Stimulated activated memory B cell treated with anti-CD40 and anti-IgM and Interleukin-4, amounts not matched to agents 10 μg/mL and 1 μg/mL and 100 μg/mL, for 72 hours (primary cell): Measurements from ENCODE around the gene CTRL.

Experiments
- ATAC-seq: fragments of 150-1000 bp; cut with Tn5 transposase; 2 replicates; pipeline ENCODE4 v1.10.0; 2021
- H3K27ac Mint-ChIP-seq: one replicate; pipeline ENCODE4 v1.8.0; 2022; ENCODE audit warnings: mild to moderate bottlenecking, mixed read lengths
- H3K27me3 Mint-ChIP-seq: one replicate; pipeline ENCODE4 v1.8.0; 2022; ENCODE audit warnings: mixed read lengths
- H3K36me3 Mint-ChIP-seq: one replicate; pipeline ENCODE4 v1.8.0; 2022; ENCODE audit warnings: mixed read lengths
- H3K4me1 Mint-ChIP-seq: one replicate; pipeline ENCODE4 v1.8.0; 2022; ENCODE audit warnings: mixed read lengths
- H3K4me3 Mint-ChIP-seq: one replicate; pipeline ENCODE4 v1.8.0; 2022; ENCODE audit warnings: mild to moderate bottlenecking, moderate library complexity, mixed read lengths
- H3K9me3 Mint-ChIP-seq: one replicate; pipeline ENCODE4 v1.8.0; 2022; ENCODE audit warnings: mixed read lengths

CTRL gene

DNA sequence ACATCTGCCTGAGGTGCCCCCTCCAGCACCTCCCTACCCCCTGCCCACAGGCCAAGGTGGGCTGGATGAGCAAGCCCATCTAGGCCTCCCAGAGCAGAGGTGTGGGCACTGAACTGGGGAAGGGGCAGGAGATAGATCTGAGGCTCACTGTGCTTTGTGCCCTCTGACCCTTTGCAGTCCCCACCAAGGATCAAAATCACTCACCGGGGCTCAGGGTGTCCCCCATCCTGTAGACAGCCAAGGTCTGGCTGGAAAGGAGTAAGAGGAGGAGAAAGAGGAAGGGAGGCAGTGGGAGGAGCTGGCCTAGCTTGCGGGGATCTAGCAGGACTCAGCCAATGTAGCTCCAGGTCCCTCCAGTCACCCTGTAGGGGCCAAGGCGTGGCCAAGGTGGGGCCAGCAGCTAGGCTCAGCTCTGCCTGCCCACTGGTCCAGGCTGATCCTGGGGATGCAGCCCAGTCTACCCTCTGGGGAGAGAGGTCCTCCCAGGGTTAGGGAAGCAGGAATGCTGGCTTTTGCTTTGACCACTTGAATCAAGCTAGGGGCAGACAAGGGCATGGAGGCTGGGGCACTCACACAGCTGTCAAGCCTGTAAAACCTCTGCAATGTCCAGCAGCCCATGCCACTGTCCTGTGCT lies 35.0 kb upstream of the CTRL start:
- Mint-ChIP-seq H3K27ac (peak overlapping the region; percentile 84), H3K4me1 (peaks cover 53% of the 10 kb centered on the region), H3K4me3 (peak overlapping the region; percentile 98), H3K9me3 (no peaks in the 10 kb centered on the region), H3K27me3 (no peaks in the 10 kb centered on the region), H3K36me3 (peaks cover 15% of the 10 kb centered on the region)
- no peak for ATAC-seq

DNA sequence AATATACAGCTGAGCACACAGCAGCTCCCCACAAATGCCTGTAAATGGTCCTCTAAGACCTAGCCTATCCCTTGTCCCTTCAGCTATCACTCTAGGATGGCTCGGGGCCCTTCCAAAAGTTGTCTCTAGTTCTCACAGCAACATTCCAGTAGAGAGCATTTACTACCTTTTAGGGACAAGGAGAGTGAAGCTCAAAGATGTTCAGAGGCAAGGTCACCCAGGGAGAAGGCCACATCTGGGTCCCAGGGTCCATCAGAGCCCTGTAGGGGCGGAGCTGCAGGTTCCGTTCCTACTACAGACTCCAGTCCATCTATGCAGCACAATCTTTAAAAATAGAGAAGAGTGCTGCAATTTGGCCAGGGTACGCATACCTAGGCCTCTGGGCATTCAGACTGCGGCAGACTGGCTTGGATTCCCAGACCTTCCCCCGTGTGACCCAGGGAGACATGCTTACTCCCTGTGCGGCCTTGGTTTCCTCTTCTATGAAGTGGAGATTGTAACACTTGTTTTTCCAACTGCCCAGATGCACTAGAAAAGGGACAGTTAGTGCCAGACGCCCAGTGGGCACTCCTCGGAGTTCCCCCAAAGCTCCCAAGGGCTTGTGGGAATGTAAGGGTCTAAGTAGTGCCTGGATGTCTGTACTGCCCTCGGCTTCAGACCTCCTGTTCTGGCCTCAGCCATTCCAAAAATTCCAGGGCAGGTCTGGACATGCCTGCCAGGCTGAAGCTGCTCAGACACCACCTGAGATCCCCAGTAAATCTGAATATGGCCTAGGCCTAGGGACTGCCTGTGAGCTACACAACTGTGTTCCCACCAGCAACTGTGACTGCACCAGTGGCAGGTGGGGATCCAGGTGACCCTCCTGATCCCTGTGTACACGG lies 34.2 kb upstream of the CTRL start:
- Mint-ChIP-seq H3K4me3 (no peak overlapping the region), H3K27ac (no peak overlapping the region), H3K9me3 (no peaks in the 10 kb centered on the region), H3K27me3 (no peaks in the 10 kb centered on the region), H3K4me1 (peaks cover 53% of the 10 kb centered on the region), H3K36me3 (peaks cover 23% of the 10 kb centered on the region)
- ATAC-seq: no peak

DNA sequence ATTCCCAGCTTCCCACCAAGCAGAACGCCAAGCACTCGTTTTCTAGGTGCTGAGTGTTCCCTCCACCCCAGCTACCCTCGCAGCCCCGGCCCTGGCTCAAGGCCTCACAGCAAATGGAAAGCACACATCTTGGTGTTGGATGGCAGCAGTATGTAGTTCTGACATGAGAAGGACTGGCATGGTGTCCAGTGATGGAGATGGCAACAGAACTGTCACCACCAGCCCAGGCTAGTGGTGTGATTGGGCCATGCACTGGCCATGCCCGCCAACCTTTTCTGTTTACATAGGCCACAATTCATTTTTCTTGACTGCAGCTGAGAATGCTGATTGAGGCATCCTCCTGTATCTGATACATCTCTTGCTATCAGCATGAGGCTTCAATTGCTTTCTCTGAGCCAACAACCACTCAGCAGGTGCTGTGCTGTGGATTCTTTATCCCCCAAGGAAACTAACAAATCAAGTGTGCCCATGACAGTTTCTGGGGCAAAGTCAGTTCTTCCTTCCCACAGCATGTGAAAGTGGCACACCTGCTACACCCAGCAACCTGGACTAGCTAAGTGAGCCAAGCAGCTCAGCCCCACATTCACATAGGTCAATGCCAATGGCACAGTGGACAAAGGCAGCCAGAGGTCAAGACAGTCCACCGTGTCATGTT lies 32.9 kb upstream of the CTRL start:
- Mint-ChIP-seq H3K27me3 (no peaks in the 10 kb centered on the region), H3K27ac (no peak overlapping the region), H3K36me3 (peaks cover 36% of the 10 kb centered on the region)

DNA sequence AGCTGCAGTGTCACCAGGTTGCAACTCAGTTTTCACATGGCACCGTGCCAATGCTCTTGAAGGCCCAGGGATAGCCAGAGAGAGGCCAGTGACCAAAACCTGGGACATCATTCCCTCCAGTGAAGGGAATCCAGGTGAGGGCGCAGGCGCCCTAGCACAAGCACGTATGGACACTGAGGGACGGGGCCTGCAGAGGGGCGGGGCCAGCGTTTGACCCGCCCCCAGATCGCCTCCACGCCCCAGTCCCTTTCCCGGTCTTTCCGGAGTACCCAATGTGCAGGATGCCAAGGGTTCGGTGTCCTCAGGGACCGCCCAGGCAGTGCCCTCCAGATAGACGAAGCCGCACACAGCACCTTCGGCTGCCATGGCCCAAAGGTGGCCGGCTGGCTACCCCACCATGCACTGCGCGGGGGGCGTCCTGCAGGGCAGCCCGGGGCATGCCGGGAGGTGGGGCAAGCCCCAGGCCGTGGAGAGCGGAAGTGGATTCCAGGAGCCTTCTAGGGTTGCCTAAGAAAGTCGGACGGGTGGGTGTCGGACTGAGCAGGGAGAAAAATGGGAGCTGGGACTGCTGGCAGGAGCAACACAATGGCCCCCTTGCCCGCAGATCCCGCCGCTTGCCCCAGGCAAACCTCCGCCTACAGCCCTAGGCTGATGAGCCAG lies 32.1 kb upstream of the CTRL start:
- no peak overlapping the region for H3K4me3 Mint-ChIP-seq
- no peak for ATAC-seq

More for the DNA sequence above, 32.9 kb upstream of the CTRL start:
- H3K9me3 Mint-ChIP-seq: no peaks in the 10 kb centered on the region
- H3K4me3 Mint-ChIP-seq: no peak overlapping the region
- no peak for ATAC-seq
- peaks cover 48% of the 10 kb centered on the region for H3K4me1 Mint-ChIP-seq

DNA sequence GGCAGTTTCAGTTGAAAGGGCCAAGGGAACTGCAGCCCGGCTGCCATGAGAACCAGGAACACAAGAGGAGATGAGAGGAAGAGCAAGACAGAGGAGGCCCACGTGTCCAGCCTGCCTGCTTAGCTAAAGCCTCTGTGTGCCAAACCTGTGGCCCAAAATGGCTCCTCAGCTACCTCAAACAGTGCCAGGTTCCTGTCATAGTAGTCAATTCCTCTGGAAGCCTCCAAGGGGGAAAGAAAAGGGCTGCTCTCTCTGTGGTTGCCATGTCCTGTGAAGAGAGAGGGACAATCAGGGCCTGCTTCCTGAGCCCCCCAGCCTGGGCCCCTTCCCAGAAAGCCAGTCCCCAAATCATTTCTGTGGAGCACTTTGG lies 31.6 kb upstream of the CTRL start:
- Mint-ChIP-seq H3K9me3 (no peaks in the 10 kb centered on the region), H3K27me3 (no peaks in the 10 kb centered on the region), H3K4me3 (no peak overlapping the region), H3K27ac (no peak overlapping the region), H3K4me1 (peaks cover 41% of the 10 kb centered on the region), H3K36me3 (peaks cover 37% of the 10 kb centered on the region)
- ATAC-seq: no peak

More for the DNA sequence above, 32.1 kb upstream of the CTRL start:
- Mint-ChIP-seq H3K9me3 (no peaks in the 10 kb centered on the region), H3K4me1 (peaks cover 41% of the 10 kb centered on the region), H3K27ac (no peak overlapping the region), H3K36me3 (peaks cover 37% of the 10 kb centered on the region), H3K27me3 (no peaks in the 10 kb centered on the region)

DNA sequence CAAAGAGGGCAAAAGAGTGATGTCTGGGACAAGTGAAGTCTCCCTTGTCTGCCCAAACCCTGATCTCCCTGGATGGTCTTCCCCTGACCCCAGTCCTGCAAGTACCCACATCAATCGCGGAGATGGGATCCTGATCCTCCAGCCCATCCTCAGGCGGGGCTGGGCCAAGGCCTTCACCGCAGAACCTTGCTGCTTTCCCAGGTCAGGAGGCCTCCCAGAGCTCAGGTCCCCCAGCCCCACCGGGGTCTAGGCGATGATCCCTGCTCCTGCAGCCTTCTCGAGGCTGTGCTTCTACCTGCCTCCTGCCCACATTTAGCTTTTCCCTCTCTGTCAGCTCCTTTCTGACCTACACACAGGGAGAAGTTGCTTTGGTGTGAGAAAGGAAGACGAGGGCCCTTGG lies 30.5 kb upstream of the CTRL start:
- H3K27ac Mint-ChIP-seq: no peak overlapping the region
- H3K27me3 Mint-ChIP-seq: no peaks in the 10 kb centered on the region
- ATAC-seq: no peak
- H3K4me1 Mint-ChIP-seq: peaks cover 31% of the 10 kb centered on the region
- H3K9me3 Mint-ChIP-seq: no peaks in the 10 kb centered on the region
- no peak overlapping the region for H3K4me3 Mint-ChIP-seq
- peaks cover 37% of the 10 kb centered on the region for H3K36me3 Mint-ChIP-seq

DNA sequence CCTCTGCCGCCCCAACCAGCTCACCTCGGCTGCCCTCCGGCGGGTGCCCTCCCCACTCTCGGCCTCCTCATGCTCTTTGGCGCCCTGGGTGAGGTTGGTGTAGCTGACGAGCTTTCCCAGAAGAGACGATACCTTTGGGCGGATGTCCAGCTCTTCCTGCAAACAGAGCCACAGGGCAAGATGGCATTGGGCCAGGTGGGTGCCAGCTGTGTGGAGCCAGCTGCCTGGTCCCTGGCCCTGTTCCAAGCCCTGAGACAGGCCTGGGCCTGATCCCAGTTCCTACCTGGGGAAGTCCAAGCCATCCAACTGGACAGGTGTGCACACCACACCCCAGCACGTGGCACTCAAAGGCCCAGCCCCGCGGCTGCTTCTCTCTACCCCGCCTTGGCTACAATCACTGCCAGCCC lies 29.9 kb upstream of the CTRL start:
- H3K4me1 Mint-ChIP-seq: peaks cover 25% of the 10 kb centered on the region
- no peak overlapping the region for H3K27ac Mint-ChIP-seq
- H3K4me3 Mint-ChIP-seq: no peak overlapping the region
- no peaks in the 10 kb centered on the region for H3K9me3 Mint-ChIP-seq
- no peaks in the 10 kb centered on the region for H3K27me3 Mint-ChIP-seq
- peaks cover 37% of the 10 kb centered on the region for H3K36me3 Mint-ChIP-seq
- ATAC-seq: no peak

DNA sequence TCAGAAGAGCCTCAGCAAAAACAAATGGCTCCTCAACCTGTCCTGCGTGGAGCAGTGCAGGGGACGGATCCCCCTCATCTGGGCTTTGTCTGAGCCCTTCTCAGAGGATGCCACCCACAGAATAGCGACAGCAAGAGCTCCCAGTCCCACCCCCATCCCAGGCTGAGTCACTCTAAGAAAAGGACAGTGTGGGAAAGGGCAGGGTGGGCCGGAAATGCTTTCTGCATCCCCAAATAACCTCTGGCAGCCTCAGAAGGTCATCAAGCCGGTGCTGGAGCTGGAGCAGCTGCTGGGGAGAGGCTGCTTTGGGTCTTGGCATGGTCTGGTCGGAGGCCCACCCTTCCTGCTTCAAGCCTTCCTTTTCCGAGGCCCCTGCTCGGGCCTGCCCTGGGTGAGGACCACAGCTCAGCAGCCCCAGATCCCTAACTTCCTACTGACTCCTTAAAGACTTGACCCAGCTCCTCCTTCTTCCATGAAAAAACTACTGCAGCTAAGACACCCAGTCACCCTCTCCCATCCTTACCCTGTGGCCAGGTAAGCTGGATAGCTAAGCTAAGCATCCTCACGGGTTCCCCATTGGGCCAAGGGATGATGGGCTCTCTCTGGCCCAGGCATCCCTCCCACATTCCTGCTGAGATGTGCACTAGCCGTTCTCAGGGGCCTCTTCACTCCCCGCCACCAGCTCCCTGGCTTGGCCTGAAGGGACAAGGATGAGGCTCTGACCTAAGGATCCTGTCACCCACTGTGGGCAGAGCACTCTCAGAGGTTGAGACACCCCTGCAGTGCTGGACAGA lies 28.1 kb upstream of the CTRL start:
- no peak overlapping the region for H3K27ac Mint-ChIP-seq
- ATAC-seq: no peak

DNA sequence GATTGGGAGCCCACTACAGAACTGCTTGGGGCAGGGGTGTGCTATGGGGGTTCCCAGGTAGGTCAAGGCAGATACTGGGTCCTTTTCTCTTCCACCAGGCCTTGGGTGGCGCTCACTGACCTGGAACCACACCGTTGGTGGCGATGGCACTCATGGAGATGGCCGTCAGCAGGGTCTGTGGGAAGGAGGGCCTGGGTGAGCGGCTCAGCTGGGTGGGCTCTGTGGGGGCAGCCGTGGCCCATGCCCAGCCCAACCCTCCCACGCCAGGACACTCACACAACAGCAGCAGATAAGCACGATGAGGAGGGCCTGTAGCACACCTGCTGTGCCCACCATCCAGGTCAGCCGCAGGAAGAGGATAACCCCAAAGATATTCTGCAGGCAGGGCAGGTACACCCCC lies 26.0 kb upstream of the CTRL start:
- no peak overlapping the region for H3K4me3 Mint-ChIP-seq
- no peak for ATAC-seq
- no peaks in the 10 kb centered on the region for H3K9me3 Mint-ChIP-seq
- peaks cover 2% of the 10 kb centered on the region for H3K4me1 Mint-ChIP-seq
- no peaks in the 10 kb centered on the region for H3K27me3 Mint-ChIP-seq
- H3K36me3 Mint-ChIP-seq: peaks cover 46% of the 10 kb centered on the region
- H3K27ac Mint-ChIP-seq: no peak overlapping the region

More for the DNA sequence above, 28.1 kb upstream of the CTRL start:
- Mint-ChIP-seq H3K9me3 (no peaks in the 10 kb centered on the region), H3K27me3 (no peaks in the 10 kb centered on the region), H3K36me3 (peaks cover 41% of the 10 kb centered on the region), H3K4me1 (peaks cover 7% of the 10 kb centered on the region), H3K4me3 (no peak overlapping the region)

DNA sequence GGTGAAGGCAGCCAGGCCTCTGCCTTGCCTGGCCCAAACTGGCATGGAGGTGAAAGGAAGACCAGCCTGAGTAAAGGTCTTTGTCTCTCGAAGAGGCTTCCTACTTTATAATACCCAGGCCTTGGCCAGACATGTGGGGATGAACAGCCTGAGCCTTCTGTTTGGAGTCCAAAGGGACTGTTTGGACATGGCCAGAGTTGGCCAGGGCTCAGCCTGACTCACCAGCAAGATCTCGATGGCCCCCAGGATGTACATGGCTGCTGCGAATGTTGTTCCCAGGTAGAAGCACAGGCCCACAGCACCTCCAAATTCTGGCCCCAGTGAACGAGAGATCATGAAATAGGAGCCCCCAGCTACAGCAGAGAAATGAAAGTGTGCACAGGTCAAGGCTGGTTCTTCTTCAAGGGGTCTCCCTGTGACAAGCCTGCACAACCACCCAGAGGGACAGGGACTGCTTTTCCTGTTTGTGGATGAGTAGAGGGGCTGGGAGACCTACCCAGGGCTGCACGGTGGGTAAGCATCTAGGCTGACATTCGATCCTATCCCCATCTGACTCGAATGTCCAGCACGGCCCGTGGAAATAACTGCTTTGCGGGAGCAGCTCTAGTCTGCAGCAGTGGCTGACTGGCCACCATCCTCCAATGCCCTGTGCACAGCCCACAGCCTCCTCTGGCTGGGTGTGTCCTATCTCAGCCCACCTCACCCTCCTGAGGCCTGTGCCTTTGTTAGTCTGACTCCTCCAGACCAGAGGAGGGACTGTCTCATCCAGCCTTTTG lies 22.9 kb upstream of the CTRL start:
- Mint-ChIP-seq H3K4me1 (no peaks in the 10 kb centered on the region), H3K4me3 (no peak overlapping the region), H3K9me3 (no peaks in the 10 kb centered on the region), H3K36me3 (peaks cover 34% of the 10 kb centered on the region), H3K27ac (no peak overlapping the region), H3K27me3 (no peaks in the 10 kb centered on the region)
- ATAC-seq: no peak

DNA sequence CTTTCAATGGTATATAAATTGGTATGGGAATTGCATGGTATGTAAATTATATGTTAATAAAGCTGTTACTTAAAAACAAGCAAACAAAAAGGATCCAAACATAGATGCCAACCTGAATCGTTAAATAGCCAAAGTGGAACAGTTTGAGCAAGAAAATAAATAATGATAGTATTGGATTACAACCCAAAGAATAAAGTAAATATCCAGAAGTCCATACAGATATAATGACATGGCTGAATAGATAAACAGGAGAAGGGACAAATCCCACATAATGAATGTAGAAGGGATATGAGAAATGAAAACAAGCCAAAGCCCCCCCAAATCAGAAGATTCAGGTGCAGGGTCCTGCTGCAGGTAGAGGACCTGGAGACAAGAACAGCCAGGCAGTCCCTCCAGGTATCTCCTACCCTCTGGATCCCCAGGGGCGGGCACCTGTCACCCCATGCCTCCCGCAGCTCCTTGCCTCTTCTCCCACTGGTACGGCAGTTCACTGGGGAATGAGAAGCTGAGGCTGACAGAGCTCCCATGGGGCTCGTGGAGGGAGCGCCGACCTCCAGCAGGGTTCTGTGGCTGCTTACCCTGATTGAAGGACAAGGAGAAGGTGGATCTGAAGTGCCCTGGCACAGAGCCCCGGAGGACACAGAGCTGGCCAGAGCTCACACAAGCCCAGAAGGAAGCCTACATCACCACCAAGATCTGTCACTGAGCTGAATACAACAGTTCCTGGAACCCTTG lies 22.1 kb upstream of the CTRL start:
- no peak overlapping the region for H3K4me3 Mint-ChIP-seq
- no peak overlapping the region for H3K27ac Mint-ChIP-seq
- peaks cover 33% of the 10 kb centered on the region for H3K36me3 Mint-ChIP-seq
- no peaks in the 10 kb centered on the region for H3K9me3 Mint-ChIP-seq
- H3K27me3 Mint-ChIP-seq: no peaks in the 10 kb centered on the region
- H3K4me1 Mint-ChIP-seq: no peaks in the 10 kb centered on the region
- ATAC-seq: no peak

DNA sequence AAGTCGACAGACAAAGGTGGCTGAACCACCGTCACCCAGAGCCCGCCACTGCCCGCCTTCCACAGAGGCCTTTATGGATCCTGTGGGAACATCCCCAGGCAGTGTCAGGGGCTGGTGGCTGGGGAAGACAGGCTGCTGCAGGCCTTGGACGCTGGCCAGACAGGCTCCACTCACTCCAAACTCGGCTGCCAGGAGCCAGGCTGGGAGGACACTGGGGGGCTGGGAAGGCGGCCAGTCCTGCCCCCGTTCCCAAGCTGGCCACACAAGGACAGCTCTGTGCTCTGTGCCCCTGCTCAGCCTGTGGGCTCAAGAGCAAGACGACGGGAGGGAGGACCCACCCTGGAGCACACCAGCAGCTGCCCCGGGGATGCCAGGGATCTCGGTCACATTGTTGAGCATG lies 19.8 kb upstream of the CTRL start:
- no peak for ATAC-seq
- peaks cover 35% of the 10 kb centered on the region for H3K36me3 Mint-ChIP-seq
- H3K9me3 Mint-ChIP-seq: no peaks in the 10 kb centered on the region
- no peak overlapping the region for H3K27ac Mint-ChIP-seq
- no peaks in the 10 kb centered on the region for H3K4me1 Mint-ChIP-seq
- H3K27me3 Mint-ChIP-seq: no peaks in the 10 kb centered on the region
- H3K4me3 Mint-ChIP-seq: no peak overlapping the region

DNA sequence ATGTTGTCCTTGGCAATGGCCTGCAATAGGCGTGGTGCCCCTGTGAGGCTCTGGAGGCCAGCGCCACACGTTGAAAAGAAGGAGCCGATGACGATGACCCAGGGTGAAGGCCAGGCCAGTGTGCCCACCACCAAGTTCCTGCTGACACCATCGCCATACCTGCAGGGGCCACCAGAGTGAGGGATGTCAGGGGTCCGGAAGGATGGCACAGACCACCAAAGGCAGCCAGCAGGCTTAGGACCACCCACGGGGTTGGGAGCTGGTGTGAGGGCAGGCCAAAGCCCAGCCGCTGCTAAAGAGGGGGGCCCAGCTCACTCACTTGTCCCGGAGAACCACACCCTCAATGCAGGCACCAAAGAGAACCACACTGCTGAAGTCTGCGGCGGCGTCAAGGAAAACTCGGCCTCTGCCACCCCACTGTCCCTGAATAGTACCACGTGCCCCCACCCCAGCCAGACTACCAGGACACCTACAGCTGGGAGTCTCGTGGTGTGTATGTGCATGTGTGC lies 18.7 kb upstream of the CTRL start:
- H3K27me3 Mint-ChIP-seq: no peaks in the 10 kb centered on the region

More for the DNA sequence above, 18.7 kb upstream of the CTRL start:
- Mint-ChIP-seq H3K9me3 (no peaks in the 10 kb centered on the region), H3K36me3 (peaks cover 43% of the 10 kb centered on the region), H3K4me1 (no peaks in the 10 kb centered on the region), H3K4me3 (no peak overlapping the region), H3K27ac (no peak overlapping the region)
- ATAC-seq: no peak
